Loucy (cell line): Measurements from ENCODE around the gene MAP7.

Experiments used
- H2AFZ ChIP-seq: fragments of 200-600 bp; sonication (generic); 2 replicates; pipeline ENCODE4 v1.6.0; 2016; ENCODE audit warnings: antibody characterized with exemption, mild to moderate bottlenecking, low read length, moderate library complexity
- H3F3A ChIP-seq: fragments of 200-600 bp; 2 replicates; pipeline ENCODE4 v1.6.0; 2016; ENCODE audit warnings: antibody characterized with exemption, low read depth, mild to moderate bottlenecking
- H3K27me3 ChIP-seq: fragments of 200-600 bp; sonication (generic); 2 replicates; pipeline ENCODE4 v1.6.1; 2014; ENCODE audit warnings: low read length, mild to moderate bottlenecking; ENCODE audit not compliant: insufficient read depth, poor library complexity, severe bottlenecking
- H3K36me3 ChIP-seq: fragments of 200-600 bp; sonication (generic); 2 replicates; pipeline ENCODE4 v1.6.1; 2016; ENCODE audit warnings: low read length; ENCODE audit not compliant: insufficient read depth
- H3K4me1 ChIP-seq: fragments of 200-600 bp; sonication (generic); 2 replicates; pipeline ENCODE4 v1.5.1; 2014; ENCODE audit warnings: low read length, mild to moderate bottlenecking; ENCODE audit not compliant: insufficient read depth, poor library complexity, severe bottlenecking
- H3K4me2 ChIP-seq: fragments of 200-600 bp; sonication (generic); 2 replicates; pipeline ENCODE4 v1.6.0; 2014; ENCODE audit warnings: antibody characterized with exemption, low read length, low read depth, mild to moderate bottlenecking; ENCODE audit not compliant: poor library complexity, severe bottlenecking
- H3K4me3 ChIP-seq: fragments of 200-600 bp; sonication (generic); 2 replicates; pipeline ENCODE4 v1.5.1; 2014; ENCODE audit warnings: low read length, mild to moderate bottlenecking, mixed read lengths; ENCODE audit not compliant: poor library complexity, severe bottlenecking
- H3K79me2 ChIP-seq: fragments of 200-600 bp; sonication (generic); 2 replicates; pipeline ENCODE4 v1.6.1; 2014; ENCODE audit warnings: low read length; ENCODE audit not compliant: insufficient read depth
- H3K9ac ChIP-seq: fragments of 200-600 bp; sonication (generic); 2 replicates; pipeline ENCODE4 v1.6.0; 2014; ENCODE audit warnings: mild to moderate bottlenecking, low read depth, low read length, moderate library complexity; ENCODE audit not compliant: poor library complexity, severe bottlenecking
- H3K9me2 ChIP-seq: fragments of 200-600 bp; sonication (generic); replicated peaks from 2 replicates; pipeline ENCODE4 v1.6.1; 2016; ENCODE audit warnings: low read depth, low read length, mixed read lengths
- H3K9me3 ChIP-seq: fragments of 200-600 bp; sonication (generic); 2 replicates; pipeline ENCODE4 v1.6.1; 2014; ENCODE audit warnings: mild to moderate bottlenecking, antibody characterized with exemption, low read length, low read depth; ENCODE audit not compliant: insufficient read depth
- H4K20me1 ChIP-seq: fragments of 200-600 bp; sonication (generic); 2 replicates; pipeline ENCODE4 v1.6.0; 2014; ENCODE audit warnings: antibody characterized with exemption, low read length, mild to moderate bottlenecking; ENCODE audit not compliant: insufficient read depth, poor library complexity, severe bottlenecking
- EZH2phosphoT487 ChIP-seq: fragments of 200-600 bp; IDR thresholded peaks from 2 replicates; pipeline ENCODE4 v1.6.1; 2018; ENCODE audit warnings: antibody characterized with exemption, mild to moderate bottlenecking, moderate library complexity, borderline replicate concordance
- TF ChIP-seq, protein P1 (sequence below): fragments of 200-600 bp; sonication (generic); conservative IDR thresholded peaks from 2 replicates; pipeline ENCODE4 v1.5.1; 2014; ENCODE audit warnings: mild to moderate bottlenecking, antibody characterized with exemption, low read length

The MAP7 gene

DNA sequence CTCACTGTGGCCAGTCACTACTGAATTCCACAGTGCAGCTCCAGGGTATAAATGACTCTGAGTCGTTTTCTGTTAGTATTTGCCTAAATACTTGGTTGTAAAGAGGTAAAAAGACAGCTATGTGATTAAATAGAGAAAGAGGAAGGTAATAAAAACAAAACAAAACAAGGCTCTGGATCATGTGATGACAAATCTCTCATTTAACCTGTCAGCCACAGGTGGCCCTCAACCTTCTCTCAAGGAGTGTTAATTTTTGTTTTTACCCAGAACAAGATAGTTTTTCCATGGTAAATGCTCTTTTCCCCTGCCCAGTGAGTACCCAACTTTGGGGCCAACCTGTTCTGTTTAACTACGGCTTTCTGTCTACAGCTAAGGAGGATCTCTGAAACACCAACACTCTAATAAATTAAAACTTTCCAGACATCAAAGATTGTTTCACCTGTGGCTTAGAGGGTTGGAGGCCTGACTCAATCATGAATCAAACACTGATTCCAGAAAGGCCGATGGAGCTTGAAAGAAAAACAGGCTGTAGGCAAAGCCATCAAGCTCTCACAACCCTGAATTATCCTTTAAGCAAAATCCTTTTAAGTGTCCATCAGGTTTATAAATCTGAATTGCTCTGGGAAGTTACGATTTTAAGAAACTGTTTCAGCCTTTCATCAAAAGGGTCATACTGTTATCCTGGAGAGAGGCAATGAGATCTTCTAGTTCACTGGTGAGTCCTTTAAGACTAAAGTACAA, 179.1 kb downstream of the MAP7 start:
- Histone ChIP-seq H3K36me3 (no peaks in the 10 kb centered on the region), H4K20me1 (no peaks in the 10 kb centered on the region), H3K4me1 (no peaks in the 10 kb centered on the region), H3K4me3 (no peak overlapping the region), H3F3A (no peaks in the 10 kb centered on the region), H3K79me2 (no peaks in the 10 kb centered on the region), H3K9me3 (no peaks in the 10 kb centered on the region), H3K9me2 (no peaks in the 10 kb centered on the region), H3K27me3 (no peaks in the 10 kb centered on the region), H2AFZ (no peak overlapping the region), H3K9ac (no peak overlapping the region), H3K4me2 (no peak overlapping the region)
- TF ChIP-seq, protein P1, sequence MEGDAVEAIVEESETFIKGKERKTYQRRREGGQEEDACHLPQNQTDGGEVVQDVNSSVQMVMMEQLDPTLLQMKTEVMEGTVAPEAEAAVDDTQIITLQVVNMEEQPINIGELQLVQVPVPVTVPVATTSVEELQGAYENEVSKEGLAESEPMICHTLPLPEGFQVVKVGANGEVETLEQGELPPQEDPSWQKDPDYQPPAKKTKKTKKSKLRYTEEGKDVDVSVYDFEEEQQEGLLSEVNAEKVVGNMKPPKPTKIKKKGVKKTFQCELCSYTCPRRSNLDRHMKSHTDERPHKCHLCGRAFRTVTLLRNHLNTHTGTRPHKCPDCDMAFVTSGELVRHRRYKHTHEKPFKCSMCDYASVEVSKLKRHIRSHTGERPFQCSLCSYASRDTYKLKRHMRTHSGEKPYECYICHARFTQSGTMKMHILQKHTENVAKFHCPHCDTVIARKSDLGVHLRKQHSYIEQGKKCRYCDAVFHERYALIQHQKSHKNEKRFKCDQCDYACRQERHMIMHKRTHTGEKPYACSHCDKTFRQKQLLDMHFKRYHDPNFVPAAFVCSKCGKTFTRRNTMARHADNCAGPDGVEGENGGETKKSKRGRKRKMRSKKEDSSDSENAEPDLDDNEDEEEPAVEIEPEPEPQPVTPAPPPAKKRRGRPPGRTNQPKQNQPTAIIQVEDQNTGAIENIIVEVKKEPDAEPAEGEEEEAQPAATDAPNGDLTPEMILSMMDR: no peak

DNA sequence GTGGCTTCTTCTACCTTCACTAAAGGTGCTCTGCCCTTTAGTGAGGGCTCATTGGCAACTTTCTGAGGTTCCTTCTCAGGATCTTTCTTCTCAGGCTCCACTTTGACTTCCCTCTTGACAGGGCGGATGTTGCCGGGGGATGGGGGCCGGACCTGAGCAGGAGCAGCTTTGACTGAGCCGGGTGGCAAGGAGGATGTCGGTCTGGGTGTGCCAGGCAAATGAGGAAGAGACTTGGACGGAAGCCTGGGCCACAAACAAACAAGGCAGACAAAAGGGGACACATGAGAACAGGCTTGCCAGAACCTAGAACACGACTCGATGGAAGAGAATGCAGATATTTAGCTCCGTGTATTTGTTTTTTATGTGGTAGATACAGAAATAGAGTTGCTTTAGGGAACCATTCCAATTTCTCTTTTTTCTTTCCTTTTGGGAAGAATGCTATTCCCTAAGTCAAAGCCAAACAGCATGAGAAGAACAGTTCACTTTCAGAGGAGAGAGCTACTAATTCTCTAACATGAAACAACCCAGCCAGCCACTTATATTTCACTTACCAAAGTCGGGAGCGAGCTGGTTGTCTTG, 184.4 kb downstream of the MAP7 start:
- Histone ChIP-seq H3K9ac (no peak overlapping the region), H3K9me3 (no peaks in the 10 kb centered on the region), H3K4me3 (no peak overlapping the region), H3K9me2 (no peaks in the 10 kb centered on the region), H3K4me1 (no peaks in the 10 kb centered on the region), H2AFZ (no peak overlapping the region), H3K27me3 (no peaks in the 10 kb centered on the region), H3K4me2 (no peak overlapping the region), H3K79me2 (no peaks in the 10 kb centered on the region), H3K36me3 (no peaks in the 10 kb centered on the region), H4K20me1 (no peaks in the 10 kb centered on the region), H3F3A (no peaks in the 10 kb centered on the region)
- TF ChIP-seq EZH2phosphoT487: no peak
- TF ChIP-seq, protein P1: no peak

- H3K36me3 ChIP-seq: no peaks in the 10 kb centered on the region
- H3K4me3 ChIP-seq: no peak overlapping the region
- no peaks in the 10 kb centered on the region for H3K9me2 ChIP-seq
- no peaks in the 10 kb centered on the region for H3K27me3 ChIP-seq
- H3K4me2 ChIP-seq: no peak overlapping the region
- H3K79me2 ChIP-seq: no peaks in the 10 kb centered on the region
- H3F3A ChIP-seq: no peaks in the 10 kb centered on the region
- TF ChIP-seq, protein P1: no peak
- TF ChIP-seq EZH2phosphoT487: no peak
- H3K4me1 ChIP-seq: no peaks in the 10 kb centered on the region
- no peaks in the 10 kb centered on the region for H3K9me3 ChIP-seq
- no peak overlapping the region for H3K9ac ChIP-seq
- no peak overlapping the region for H2AFZ ChIP-seq
- no peaks in the 10 kb centered on the region for H4K20me1 ChIP-seq
Observed at GRCh38 chr6:136362421-136363356, 187.5 kb downstream of the MAP7 start.
